Spinal cord (tissue), 10 donors: ENCODE measurements around the gene TMEM127. TPM values are rescaled to one million over a fixed set of nuclear protein-coding genes. Genes with fewer than 3 reads are reported as not detected.
"Not testable (repeated sequence)": the region's sequence is repeated elsewhere in the genome, so short reads cannot be mapped to it uniquely, and the experiment has no call there.

ENCODE experiments used
- DNase-seq, 6 donors: peaks; one replicate each; pipeline versions ENCODE4 v3.0.0 to v3.0.0-alpha.2; 2013 to 2015; ENCODE audit warnings: low spot score in 6 of 6, low read depth in 4 of 6
- H3K27ac ChIP-seq: one replicate; pipeline ENCODE4 v1.5.1; 2013; ENCODE audit warnings: low read depth, low read length, control low read depth
- H3K27me3 ChIP-seq: one replicate; pipeline ENCODE4 v1.6.1; 2013; ENCODE audit warnings: low read length; ENCODE audit not compliant: control insufficient read depth, insufficient read depth
- H3K36me3 ChIP-seq: one replicate; pipeline ENCODE4 v1.6.1; 2013; ENCODE audit warnings: low read length; ENCODE audit not compliant: control insufficient read depth, insufficient read depth
- H3K4me1 ChIP-seq: one replicate; pipeline ENCODE4 v1.6.1; 2013; ENCODE audit warnings: low read length; ENCODE audit not compliant: control insufficient read depth, insufficient read depth
- H3K4me3 ChIP-seq: one replicate; pipeline ENCODE4 v1.5.1; 2013; ENCODE audit warnings: low read depth, low read length, control low read depth
- H3K9me3 ChIP-seq: one replicate; pipeline ENCODE4 v1.6.1; 2013; ENCODE audit warnings: low read length; ENCODE audit not compliant: control insufficient read depth, insufficient read depth
- WGBS: methylation state at CpG from one replicate; pipeline ENCODE4 v1.1.5; 2013; ENCODE audit warnings: missing lambda C conversion rate; ENCODE audit not compliant: insufficient coverage; 5-methylcytosine and 5-hydroxymethylcytosine counted together
- polyA plus RNA-seq, 2 donors: library from polyadenylated mRNA; unstranded; fragments of 120-200 nt; gene quantifications; one replicate each; pipeline ENCODE4 v1.2.1, GENCODE V29; 2013; ENCODE audit not compliant: insufficient read length in 2 of 2
- total RNA-seq, 2 donors: library from RNA; depleted of rRNA in 1 of 2; stranded (reverse); fragments of 120-200 nt in 1 of 2; fragments of >200 nt in 1 of 2; gene quantifications; one replicate each; pipeline versions ENCODE4 v1.2.3 to v1.2.4, GENCODE V29; 2013 to 2014
- donor health status: healthy.

TMEM127 gene
- total and polyA plus RNA-seq, 4 donors, result 21.2 to 64.3 (median 43.5) TPM

DNA sequence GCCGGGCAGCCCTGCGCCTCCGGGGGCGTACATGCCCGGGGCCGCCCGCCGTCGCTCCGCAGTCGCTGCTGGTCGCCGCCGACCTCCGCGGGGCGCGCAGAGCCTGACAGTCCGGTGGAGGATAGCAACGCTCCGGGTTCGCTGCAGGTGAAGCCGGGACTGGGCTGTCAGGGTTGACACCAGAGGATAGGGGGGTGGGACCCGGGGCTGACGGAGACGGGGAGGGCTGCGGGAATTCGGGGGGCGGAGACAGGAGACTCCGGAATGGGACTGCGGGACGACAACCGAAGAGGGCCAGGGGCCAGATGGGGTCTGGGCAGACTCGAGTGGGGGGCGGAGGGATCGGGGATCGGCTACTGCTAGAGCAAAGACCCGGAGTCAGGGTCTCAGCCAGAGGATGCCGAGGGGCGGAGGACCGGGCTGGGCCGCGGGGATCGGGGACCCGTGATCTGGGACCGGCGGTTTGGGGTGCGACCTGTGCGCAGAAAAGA, 403 bp downstream of the TMEM127 start:
- peak in 3 of 6 donors; percentile 19 to 78 (median 35) for DNase-seq
- peaks cover 31% of the 10 kb centered on the region for H3K4me1 ChIP-seq
- H3K9me3 ChIP-seq, result no peaks in the 10 kb centered on the region
- H3K4me3 ChIP-seq, result peak overlapping the region; percentile 96
- H3K27me3 ChIP-seq, result no peaks in the 10 kb centered on the region
- H3K27ac ChIP-seq, result peak overlapping the region; percentile 91
- WGBS, result under 1% methylated on average over 49 of the region's 49 CpGs
- H3K36me3 ChIP-seq, result peaks cover 54% of the 10 kb centered on the region

DNA sequence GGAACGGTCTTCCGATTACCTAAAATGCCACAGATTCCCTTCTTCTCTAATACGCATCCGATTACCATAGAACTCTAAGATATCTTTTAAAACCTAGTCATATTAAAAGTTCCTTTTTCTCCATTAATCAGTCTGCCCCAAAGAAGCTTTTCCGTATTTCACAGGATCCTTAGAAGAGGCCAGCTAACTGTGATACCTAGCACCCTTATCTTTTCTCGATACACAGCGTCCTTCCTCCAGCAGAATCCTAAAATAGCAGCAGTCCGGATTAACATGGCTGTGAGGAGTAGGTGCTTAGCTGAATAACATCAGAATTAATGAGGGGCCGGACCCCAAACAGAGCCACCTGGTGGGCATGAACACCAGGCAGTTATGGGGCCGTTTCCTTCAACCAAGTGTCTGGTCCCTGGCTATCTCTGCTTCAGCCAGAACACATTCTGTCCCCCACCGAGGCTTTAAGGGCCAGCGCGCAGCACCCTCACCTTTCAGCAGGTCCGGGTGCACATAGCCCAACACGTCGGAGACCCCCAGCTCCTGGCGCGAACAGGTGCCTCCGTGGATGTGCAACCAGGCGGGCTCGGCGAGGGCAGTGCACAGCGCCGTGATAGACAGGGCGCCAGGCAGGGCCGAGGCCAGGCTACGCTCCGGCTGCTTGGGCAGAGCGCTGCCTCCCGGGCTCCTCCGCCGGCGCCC, 995 bp downstream of the TMEM127 start:
- peaks cover 50% of the 10 kb centered on the region for H3K36me3 ChIP-seq
- DNase-seq, result peak in 3 of 6 donors; percentile 32 to 87 (median 70)
- no peaks in the 10 kb centered on the region for H3K27me3 ChIP-seq
- no peaks in the 10 kb centered on the region for H3K9me3 ChIP-seq
- H3K4me3 ChIP-seq, result peak overlapping the region; percentile 96
- peak overlapping the region; percentile 40 for H3K27ac ChIP-seq
- peaks cover 32% of the 10 kb centered on the region for H3K4me1 ChIP-seq
- WGBS, result 14% methylated on average over 29 of the region's 33 CpGs

DNA sequence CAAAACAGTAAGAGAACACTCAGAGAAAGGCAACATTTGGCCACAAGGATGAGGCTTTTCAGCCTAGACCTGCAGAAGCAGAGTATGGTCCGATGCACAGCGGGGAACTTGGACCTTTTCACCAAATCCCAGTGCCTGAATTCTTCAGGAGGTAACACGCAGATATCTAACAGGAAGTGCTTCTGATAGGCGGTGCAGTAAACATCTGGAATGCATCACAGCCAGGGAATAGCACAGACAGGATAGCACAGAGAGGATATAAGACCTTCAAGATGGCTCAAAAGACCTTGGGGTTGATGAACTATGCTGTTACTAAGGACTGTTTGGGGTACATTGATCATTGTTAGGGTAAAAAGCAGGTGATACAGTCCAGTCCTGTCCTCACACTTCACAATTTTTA, 1.7 kb downstream of the TMEM127 start:
- no peak overlapping the region for H3K27ac ChIP-seq
- 86% methylated on average over 4 of the region's 4 CpGs for WGBS
- peaks cover 43% of the 10 kb centered on the region for H3K36me3 ChIP-seq

DNA sequence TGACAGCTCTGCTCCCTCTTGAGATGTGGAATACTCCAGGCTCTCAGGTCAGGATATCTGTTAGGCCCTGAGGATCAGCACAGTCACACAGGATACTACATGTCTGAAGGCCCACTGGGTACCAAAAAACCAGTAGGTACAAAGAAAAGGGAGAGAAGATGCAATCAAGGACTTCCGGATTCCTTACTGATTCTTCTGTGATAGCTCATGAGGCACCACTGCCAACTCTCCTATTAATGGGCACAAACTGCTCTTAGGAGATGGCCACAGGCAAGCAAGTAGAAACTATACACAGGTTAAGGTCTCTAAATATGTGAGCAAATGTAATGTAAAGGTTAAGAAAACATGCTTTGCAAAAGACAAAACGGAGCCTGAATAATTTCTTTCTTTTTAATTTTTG, 3.5 kb downstream of the TMEM127 start:
- Histone ChIP-seq H3K36me3 (peaks cover 34% of the 10 kb centered on the region), H3K9me3 (no peaks in the 10 kb centered on the region), H3K27ac (no peak overlapping the region), H3K4me1 (peaks cover 32% of the 10 kb centered on the region), H3K4me3 (no peak overlapping the region), H3K27me3 (no peaks in the 10 kb centered on the region)
- 85% methylated on average over 1 of the region's 2 CpGs for WGBS
- DNase-seq, result no peak

More for the DNA sequence above, 1.7 kb downstream of the TMEM127 start:
- no peak for DNase-seq
- Histone ChIP-seq H3K4me1 (peaks cover 35% of the 10 kb centered on the region), H3K9me3 (no peaks in the 10 kb centered on the region), H3K4me3 (peak overlapping the region; percentile 96), H3K27me3 (no peaks in the 10 kb centered on the region)

DNA sequence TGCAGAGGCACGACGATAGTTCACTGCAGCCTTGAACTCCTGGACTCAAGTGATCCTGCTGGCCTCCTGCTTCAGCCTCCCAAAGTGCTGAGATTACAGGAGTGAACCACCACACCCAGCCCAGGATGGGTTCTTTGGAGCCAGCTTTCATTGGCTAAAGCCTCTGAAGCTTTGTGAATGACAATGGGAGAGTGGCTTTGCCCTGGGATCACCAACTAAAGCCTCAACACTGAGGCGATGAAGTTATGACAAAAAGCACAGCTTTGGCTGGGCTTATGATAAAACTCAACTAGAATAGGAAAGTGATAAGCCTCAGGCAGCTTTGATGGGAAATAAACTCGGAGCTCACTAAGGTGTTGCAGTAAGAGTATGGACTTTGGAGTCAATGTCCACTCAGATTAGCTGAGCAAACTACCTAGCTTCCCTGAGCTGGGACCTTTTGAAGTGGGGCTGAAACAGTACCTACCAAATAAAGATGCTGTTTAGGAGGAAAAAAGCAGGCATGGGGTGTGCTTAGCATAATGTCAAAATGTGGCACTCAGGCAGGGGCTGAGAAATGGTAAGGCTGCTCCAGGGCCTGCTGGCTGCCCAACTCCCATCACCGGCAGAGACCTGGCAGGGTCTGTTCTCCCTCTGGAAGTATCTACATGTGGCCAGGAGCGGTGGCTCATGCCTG, 4.3 kb downstream of the TMEM127 start:
- peaks cover 25% of the 10 kb centered on the region for H3K4me1 ChIP-seq
- no peaks in the 10 kb centered on the region for H3K27me3 ChIP-seq
- H3K36me3 ChIP-seq, result peaks cover 36% of the 10 kb centered on the region
- no peaks in the 10 kb centered on the region for H3K9me3 ChIP-seq
- WGBS, result 97% methylated on average over 5 of the region's 6 CpGs
- H3K4me3 ChIP-seq, result no peak overlapping the region
- H3K27ac ChIP-seq, result no peak overlapping the region
- no peak for DNase-seq

DNA sequence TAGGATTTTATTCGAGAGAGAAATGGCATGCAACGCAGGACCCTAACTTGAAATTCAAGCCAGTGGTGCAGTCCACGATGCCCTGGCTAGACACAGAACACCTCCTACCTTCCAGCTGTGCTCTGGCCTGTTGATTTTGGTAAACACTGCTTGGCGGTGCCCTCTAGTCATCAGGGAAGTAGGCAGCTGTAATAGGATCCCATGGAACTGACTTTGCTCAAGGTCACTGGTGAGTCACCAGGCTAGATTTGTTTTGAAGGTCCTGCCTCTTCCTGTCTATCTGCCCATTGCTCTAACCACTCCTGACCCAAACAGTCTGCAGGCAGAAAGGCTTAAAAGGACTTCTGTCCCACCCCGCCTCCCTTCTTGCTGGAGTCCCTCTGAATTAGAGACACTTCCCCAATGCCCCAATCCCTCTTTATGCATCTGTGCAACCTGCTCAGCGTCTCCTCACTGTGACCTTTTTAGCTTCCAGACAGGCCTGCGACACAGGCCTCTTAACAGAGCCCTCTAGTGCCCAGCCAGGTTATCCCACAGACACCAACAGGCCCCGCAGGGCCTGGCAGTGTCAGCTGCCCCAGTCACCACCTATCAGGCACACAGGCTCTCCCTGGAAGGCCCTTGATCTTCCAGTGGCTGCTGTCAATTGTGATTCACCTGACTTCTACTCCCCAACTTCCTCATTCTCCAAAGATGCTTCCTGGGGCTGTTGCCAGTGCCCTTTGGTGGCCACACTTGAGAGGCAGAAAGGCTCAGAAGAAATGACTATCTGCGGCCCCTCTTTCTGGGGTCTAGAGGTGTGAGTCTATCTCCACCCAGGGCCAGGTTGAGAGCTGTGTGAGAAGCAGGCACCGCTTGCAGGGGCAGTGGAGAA, 5.2 kb downstream of the TMEM127 start:
- Histone ChIP-seq H3K27ac (no peak overlapping the region), H3K4me3 (no peak overlapping the region), H3K36me3 (peaks cover 42% of the 10 kb centered on the region), H3K4me1 (peaks cover 25% of the 10 kb centered on the region), H3K27me3 (no peaks in the 10 kb centered on the region), H3K9me3 (no peaks in the 10 kb centered on the region)
- 62% methylated on average over 8 of the region's 10 CpGs for WGBS
- peak in 2 of 6 donors; percentile 10 to 18 for DNase-seq

DNA sequence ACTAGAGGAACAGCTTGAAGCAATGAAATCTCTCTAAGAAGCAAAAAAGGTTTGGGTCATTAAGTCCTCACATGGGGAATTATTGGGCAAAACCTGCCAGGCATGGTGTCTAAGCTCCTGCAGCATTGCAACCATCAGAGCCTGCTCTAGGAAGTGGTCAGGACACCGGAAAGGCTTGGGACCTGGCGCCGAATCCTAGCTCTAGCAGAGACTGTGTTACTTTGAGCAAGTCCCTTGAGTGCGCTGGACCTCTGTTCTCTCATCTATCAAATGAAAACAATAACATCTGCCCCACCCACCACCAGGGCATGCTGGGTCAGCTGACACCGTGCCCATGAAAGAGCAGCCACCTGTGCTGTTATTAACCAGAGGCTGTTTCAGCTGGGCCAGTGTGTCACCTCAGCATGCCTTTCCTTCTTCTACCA, 6.3 kb downstream of the TMEM127 start:
- WGBS, result 72% methylated on average over 5 of the region's 5 CpGs
- Histone ChIP-seq H3K27ac (no peak overlapping the region), H3K9me3 (no peaks in the 10 kb centered on the region), H3K4me3 (no peak overlapping the region), H3K27me3 (no peaks in the 10 kb centered on the region), H3K36me3 (peaks cover 48% of the 10 kb centered on the region), H3K4me1 (peaks cover 20% of the 10 kb centered on the region)
- no peak for DNase-seq

DNA sequence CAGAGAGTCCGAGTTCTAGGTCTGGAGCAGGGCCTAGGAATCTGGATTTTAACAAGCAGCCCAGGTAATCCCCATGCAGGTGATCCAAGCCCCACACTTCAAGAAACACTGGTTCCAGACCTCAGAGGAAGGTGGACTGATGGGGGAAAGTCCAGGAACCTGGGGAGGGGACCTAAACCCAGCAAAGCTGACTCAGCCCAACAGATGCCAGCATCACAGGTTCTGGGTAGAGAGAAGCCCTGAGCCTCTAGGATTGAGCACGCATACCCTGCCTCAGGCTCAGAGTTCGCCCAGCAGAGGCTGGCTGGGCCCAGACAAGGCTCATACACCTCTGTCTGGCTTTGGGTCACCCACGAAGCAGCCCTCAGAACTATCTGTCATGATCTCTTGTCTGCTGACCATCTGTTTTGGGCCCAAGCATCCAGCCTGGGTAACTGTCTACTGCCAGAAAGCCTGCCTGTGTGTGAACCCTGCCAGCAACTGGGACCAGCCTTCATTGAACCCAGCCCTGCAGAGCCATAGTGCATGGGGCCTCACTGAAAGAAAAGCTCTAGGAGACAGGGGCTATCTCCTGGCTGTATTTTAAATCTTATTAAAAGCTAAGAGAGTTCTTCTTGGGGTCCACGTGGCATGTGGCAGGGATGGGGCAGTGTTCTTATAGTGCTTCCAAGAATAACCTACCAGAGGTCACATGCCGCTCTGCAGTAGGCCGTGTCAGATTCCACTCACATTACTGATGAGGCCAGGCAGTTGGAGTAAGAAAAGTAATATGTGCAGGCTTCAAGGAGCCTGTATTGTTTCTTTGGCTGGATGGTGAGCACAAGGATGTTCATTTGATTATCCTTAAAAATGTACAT, 7.4 kb downstream of the TMEM127 start:
- Histone ChIP-seq H3K4me1 (peaks cover 13% of the 10 kb centered on the region), H3K4me3 (no peak overlapping the region), H3K27ac (peak overlapping the region; percentile 37), H3K27me3 (no peaks in the 10 kb centered on the region), H3K36me3 (peaks cover 60% of the 10 kb centered on the region), H3K9me3 (no peaks in the 10 kb centered on the region)
- peak in 1 of 6 donors; percentile 28 for DNase-seq
- WGBS, result 89% methylated on average over 4 of the region's 7 CpGs

DNA sequence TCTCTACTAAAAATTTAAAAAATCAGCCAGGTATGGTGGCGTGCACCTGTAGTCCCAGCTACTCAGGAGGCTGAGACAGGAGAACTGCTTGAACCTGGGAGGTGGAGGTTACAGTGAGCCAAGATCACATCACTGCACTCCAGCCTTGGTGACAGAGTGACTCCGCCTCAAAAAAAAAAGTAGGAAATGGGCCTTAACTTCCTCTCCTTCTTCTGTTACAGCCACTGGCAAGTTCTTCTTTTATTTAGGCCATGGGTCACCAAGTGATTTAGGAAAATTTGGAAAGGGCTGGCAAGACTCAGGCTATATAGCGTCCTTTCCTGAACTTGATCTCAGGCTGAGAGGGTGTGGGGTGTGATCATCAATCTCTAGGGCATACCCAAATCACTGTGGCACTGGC, 8.1 kb downstream of the TMEM127 start:
- H3K9me3 ChIP-seq, H3K27me3 ChIP-seq, H3K27ac ChIP-seq, DNase-seq, H3K4me3 ChIP-seq: not testable (repeated sequence)
- Histone ChIP-seq H3K4me1 (peaks cover 13% of the 10 kb centered on the region), H3K36me3 (peaks cover 60% of the 10 kb centered on the region)
- WGBS, result 91% methylated on average over 2 of the region's 3 CpGs
